ENCODE measurements around the gene CDC42EP4. TPM values are rescaled to one million over a fixed set of nuclear protein-coding genes. Genes with fewer than 3 reads are reported as not detected.

The CDC42EP4 gene
- total RNA-seq, 1 donor from 2014 or later: 34.0 TPM

DNA sequence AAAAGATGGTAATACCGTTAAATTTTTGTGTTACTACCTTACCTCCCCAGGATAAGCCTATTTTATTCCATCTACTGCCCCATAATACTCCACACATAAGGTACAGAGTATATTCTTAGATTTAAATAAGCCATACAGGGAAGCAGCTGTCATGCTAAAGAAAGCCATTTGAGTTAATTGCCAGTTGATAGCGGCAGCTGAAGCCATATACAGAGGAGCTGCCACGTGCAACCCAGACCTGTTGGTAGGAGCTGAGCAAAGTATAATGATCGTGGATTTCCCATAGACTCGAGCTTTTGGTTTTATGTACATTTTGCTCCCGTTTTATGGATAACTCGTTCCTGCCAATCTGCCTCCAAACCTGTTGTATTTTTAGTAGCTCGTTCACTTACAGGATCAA, 62.1 kb downstream of the CDC42EP4 start:
- TF ChIP-seq, protein P1, sequence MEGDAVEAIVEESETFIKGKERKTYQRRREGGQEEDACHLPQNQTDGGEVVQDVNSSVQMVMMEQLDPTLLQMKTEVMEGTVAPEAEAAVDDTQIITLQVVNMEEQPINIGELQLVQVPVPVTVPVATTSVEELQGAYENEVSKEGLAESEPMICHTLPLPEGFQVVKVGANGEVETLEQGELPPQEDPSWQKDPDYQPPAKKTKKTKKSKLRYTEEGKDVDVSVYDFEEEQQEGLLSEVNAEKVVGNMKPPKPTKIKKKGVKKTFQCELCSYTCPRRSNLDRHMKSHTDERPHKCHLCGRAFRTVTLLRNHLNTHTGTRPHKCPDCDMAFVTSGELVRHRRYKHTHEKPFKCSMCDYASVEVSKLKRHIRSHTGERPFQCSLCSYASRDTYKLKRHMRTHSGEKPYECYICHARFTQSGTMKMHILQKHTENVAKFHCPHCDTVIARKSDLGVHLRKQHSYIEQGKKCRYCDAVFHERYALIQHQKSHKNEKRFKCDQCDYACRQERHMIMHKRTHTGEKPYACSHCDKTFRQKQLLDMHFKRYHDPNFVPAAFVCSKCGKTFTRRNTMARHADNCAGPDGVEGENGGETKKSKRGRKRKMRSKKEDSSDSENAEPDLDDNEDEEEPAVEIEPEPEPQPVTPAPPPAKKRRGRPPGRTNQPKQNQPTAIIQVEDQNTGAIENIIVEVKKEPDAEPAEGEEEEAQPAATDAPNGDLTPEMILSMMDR (IDR thresholded peaks at IDR 0.05; ENCODE audit: borderline replicate concordance): no peak
- intact Hi-C loops (cut with micrococcal nuclease): no loop called here
- no peak overlapping the region for H3K27ac ChIP-seq (replicated peaks)
- H3K9me3 ChIP-seq (replicated peaks): no peaks in the 10 kb centered on the region
- no peak for DNase-seq
- H3K27me3 ChIP-seq (ENCODE audit: low read depth): no peaks in the 10 kb centered on the region
- no peak overlapping the region for H3K4me3 ChIP-seq
- peaks cover 24% of the 10 kb centered on the region for H3K36me3 ChIP-seq
- no peaks in the 10 kb centered on the region for H3K4me1 ChIP-seq

DNA sequence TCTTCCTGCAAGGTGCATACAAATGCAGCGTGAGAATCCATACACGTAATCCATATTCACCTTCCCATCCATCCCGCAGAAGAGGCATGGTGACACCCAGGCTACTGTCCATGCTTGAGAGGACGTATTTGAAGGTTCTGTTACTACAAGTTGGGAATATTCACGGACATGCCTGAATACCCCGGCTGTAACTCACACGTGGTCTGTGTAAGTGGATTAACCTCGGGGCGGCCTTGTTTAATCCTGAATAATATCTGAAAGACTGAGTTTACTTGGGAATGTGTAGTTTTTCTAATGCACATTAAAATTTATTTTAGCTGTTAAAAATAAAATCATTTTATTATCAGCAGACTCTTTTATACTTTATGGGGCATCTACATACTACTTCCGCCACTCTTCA, 63.3 kb downstream of the CDC42EP4 start:
- no peaks in the 10 kb centered on the region for H3K4me1 ChIP-seq
- H3K36me3 ChIP-seq: peaks cover 35% of the 10 kb centered on the region
- no peak overlapping the region for H3K27ac ChIP-seq (replicated peaks)
- H3K27me3 ChIP-seq (ENCODE audit: low read depth): no peaks in the 10 kb centered on the region
- DNase-seq: no peak
- no peak overlapping the region for H3K4me3 ChIP-seq
- TF ChIP-seq, protein P1 (IDR thresholded peaks at IDR 0.05; ENCODE audit: borderline replicate concordance): no peak
- H3K9me3 ChIP-seq (replicated peaks): no peaks in the 10 kb centered on the region
- intact Hi-C loops (cut with micrococcal nuclease): no loop called here

DNA sequence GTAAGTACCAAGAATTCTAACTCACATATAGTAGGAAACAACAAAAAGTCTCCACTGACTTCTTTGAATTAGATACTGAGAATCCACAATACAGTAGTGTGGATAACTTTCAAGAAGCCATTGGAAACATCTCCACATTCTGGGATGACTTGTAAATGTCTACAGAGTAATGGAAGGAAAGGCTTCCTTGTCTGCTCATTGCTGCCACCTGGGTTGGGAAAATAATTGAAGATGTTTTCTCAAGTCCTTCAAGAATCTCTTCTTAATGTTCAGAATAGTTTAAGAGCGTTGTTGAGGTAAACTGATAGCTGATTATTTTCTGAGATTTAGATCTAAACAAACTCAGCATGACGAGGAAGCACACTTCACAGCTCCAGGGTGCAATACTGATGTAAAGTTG, 64.1 kb downstream of the CDC42EP4 start:
- H3K4me1 ChIP-seq: no peaks in the 10 kb centered on the region
- peaks cover 42% of the 10 kb centered on the region for H3K36me3 ChIP-seq
- no peak overlapping the region for H3K27ac ChIP-seq (replicated peaks)
- no peaks in the 10 kb centered on the region for H3K9me3 ChIP-seq (replicated peaks)
- no peak for DNase-seq
- no peak overlapping the region for H3K4me3 ChIP-seq
- TF ChIP-seq, protein P1 (IDR thresholded peaks at IDR 0.05; ENCODE audit: borderline replicate concordance): no peak
- H3K27me3 ChIP-seq (ENCODE audit: low read depth): no peaks in the 10 kb centered on the region
- intact Hi-C loops (cut with micrococcal nuclease): no loop called here

DNA sequence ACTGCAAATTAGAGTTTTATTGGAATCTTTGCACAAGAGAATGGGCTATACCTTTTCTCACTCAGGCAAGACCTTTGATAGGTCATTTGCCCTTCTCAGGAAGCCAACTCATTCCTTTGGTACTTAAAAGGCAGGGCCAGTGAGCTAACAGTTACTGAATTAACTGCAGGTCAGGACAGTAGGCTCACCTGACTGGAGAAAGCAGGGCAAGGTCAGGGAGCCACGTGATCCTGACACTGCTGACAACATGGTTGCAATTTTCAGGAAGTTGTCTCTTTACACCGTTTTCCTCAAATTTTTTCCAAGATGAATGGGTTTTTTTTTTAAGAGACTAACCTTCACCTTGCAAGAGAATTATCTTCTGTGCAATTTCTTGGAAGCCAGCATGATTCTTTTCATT, 71.2 kb downstream of the CDC42EP4 start:
- H3K36me3 ChIP-seq: peaks cover 67% of the 10 kb centered on the region
- TF ChIP-seq, protein P1 (IDR thresholded peaks at IDR 0.05; ENCODE audit: borderline replicate concordance): no peak
- no peaks in the 10 kb centered on the region for H3K27me3 ChIP-seq (ENCODE audit: low read depth)
- intact Hi-C loops (cut with micrococcal nuclease): no loop called here
- no peak overlapping the region for H3K4me3 ChIP-seq
- H3K4me1 ChIP-seq: peaks cover 40% of the 10 kb centered on the region
- no peak overlapping the region for H3K27ac ChIP-seq (replicated peaks)
- H3K9me3 ChIP-seq (replicated peaks): no peaks in the 10 kb centered on the region
- DNase-seq: no peak

DNA sequence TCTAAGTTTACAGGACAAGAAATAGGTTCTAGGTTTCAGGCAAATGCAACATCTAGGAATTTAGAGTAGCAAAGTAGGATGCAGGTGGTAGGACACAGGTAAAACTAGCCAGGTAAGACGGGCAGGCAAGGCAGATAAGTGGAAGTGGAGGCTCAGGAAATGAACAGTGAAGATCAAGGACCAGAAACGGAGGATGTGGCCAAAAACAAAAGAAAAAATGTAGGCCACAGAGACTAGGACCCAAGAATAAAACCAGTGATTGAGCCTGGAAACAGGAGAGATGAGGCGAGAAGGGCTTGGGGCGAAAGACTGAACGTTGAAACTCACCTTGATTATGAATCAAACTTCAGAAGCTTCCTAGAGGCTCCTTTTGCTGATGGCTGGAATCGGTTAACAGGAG, 74.1 kb downstream of the CDC42EP4 start:
- intact Hi-C loops (cut with micrococcal nuclease): no loop called here
- H3K27me3 ChIP-seq (ENCODE audit: low read depth): no peaks in the 10 kb centered on the region
- peaks cover 56% of the 10 kb centered on the region for H3K4me1 ChIP-seq
- H3K4me3 ChIP-seq: no peak overlapping the region
- no peaks in the 10 kb centered on the region for H3K9me3 ChIP-seq (replicated peaks)
- no peak overlapping the region for H3K27ac ChIP-seq (replicated peaks)
- no peak for DNase-seq
- peaks cover 49% of the 10 kb centered on the region for H3K36me3 ChIP-seq
- TF ChIP-seq, protein P1 (IDR thresholded peaks at IDR 0.05; ENCODE audit: borderline replicate concordance): no peak

DNA sequence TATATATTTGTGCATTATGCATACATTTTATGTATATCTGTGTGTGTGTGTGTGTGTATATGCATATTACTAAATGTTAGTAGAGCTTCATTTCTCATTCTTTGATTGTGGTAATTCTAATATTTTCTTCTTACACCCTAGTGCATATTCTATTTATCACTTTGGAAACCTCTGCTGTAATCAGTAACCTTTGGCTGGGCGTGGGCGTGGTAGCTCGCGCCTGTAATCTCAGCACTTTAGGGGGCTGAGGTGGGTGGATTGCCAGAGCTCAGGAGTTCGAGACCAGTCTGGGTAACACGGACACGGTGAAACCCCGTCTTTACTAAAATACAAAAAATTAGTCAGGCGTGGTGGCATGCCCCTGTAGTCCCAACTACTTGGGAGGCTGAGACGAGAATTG, 77.1 kb downstream of the CDC42EP4 start:
- TF ChIP-seq, protein P1 (IDR thresholded peaks at IDR 0.05; ENCODE audit: borderline replicate concordance): no peak
- Histone ChIP-seq H3K36me3 (peaks cover 33% of the 10 kb centered on the region), H3K4me1 (peaks cover 75% of the 10 kb centered on the region), H3K27ac (replicated peaks) (no peak overlapping the region), H3K27me3 (ENCODE audit: low read depth) (no peaks in the 10 kb centered on the region), H3K9me3 (replicated peaks) (no peaks in the 10 kb centered on the region), H3K4me3 (no peak overlapping the region)
- intact Hi-C loops (cut with micrococcal nuclease): no loop called here
- DNase-seq: no peak
